Chondrocyte (in vitro differentiated cells): ENCODE measurements around the gene TOM1L2. TPM values are rescaled to one million over a fixed set of nuclear protein-coding genes. Genes with fewer than 3 reads are reported as not detected.
A peak's percentile ranks its signal among the peaks of the same experiment; 100 is the strongest.

ENCODE experiments used
- DNase-seq: peaks from one replicate; pipeline ENCODE4 v3.0.0; 2021; ENCODE audit warnings: mixed read lengths, low spot score
- H3K27ac Mint-ChIP-seq: one replicate; pipeline ENCODE4 v1.8.0; 2021; ENCODE audit warnings: mild to moderate bottlenecking, moderate library complexity, mixed read lengths; ENCODE audit not compliant: unreplicated experiment
- H3K27me3 Mint-ChIP-seq: 2 replicates; pipeline ENCODE4 v1.8.0; 2021; ENCODE audit warnings: low read depth, mixed read lengths
- H3K36me3 Mint-ChIP-seq: 2 replicates; pipeline ENCODE4 v1.8.0; 2021; ENCODE audit warnings: low read depth, mixed read lengths
- H3K4me1 Mint-ChIP-seq: 2 replicates; pipeline ENCODE4 v1.8.0; 2021; ENCODE audit warnings: low read depth, mild to moderate bottlenecking, mixed read lengths
- H3K4me3 Mint-ChIP-seq: one replicate; pipeline ENCODE4 v1.8.0; 2021; ENCODE audit warnings: mild to moderate bottlenecking, moderate library complexity, mixed read lengths; ENCODE audit not compliant: unreplicated experiment
- H3K9me3 Mint-ChIP-seq: 2 replicates; pipeline ENCODE4 v1.8.0; 2021; ENCODE audit warnings: low read depth, mixed read lengths
- CTCF ChIP-seq: fragments of 200-600 bp; sonication (generic); IDR thresholded peaks from 2 replicates; pipeline ENCODE4 v1.5.0; 2021; ENCODE audit warnings: antibody characterized with exemption, mild to moderate bottlenecking, moderate library complexity
- total RNA-seq: library from RNA; stranded (reverse); gene quantifications from 3 replicates; pipeline ENCODE4 v1.2.1, GENCODE V29; 2021

TOM1L2 gene
- total RNA-seq, 1 donor from 2014 or later: 56.1 TPM

DNA sequence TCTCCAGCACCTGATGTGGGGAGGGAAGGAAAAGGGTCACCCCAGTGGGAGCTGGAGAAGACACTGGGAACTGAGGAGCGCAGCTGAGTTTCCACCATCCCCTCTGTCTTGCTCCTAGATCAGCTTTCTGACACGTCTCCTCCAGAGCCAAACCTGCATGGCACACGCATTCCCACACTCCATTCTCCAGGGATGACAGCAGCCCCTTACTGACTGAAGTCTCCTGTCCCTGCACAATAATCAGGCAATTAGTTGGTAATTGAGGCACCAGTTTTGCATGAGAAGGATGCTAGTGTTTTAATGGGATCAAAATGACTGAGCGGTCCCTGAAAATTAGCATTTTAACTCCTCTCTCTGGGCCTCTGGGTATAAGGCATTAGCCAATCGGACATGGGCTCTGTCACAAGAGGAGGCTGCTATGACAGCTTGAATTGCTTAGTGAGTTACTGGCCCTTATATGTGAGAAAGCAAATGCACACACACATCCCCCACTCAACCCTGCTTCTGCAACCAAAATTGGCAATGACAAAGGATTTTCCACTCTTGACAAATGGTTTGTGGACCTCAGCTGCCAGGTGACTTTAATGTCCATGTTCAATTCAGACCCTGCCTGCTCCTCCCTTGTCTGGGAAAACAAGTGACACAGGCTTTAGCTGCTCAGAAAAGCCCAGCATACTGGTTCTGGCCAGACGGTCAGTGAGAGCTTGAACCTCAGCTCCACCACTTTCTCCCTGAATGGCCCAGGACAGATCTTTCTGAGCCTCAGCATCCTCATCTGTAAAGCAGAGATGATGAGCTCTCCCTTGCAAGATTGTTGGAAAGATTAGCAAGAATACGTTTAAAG, 78.2 kb downstream of the TOM1L2 start:
- H3K9me3 Mint-ChIP-seq: no peaks in the 10 kb centered on the region
- H3K27me3 Mint-ChIP-seq: no peaks in the 10 kb centered on the region
- peaks cover 37% of the 10 kb centered on the region for H3K36me3 Mint-ChIP-seq
- no peak for TF ChIP-seq CTCF
- peak; percentile 13 for DNase-seq
- H3K4me1 Mint-ChIP-seq: peaks cover 3% of the 10 kb centered on the region
- H3K27ac Mint-ChIP-seq: no peak overlapping the region
- no peak overlapping the region for H3K4me3 Mint-ChIP-seq

DNA sequence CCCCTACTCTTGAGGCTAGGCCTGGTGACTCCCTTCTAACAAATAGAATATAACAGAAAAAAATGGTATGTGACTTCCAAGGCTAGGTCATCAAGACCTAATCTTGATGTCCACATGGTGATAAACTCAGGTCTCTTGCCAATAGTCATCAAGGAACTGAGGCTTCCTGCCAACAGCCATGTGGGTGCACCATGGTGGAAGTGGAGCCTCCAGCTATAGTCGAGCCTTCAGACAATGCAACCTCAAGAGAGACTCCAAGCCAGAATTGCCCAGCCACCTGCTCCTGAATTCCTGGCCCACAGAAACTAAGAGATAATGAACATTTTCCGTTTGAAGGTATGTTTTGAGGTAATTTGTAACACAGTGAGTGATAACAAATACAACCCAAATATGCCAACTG, 79.5 kb downstream of the TOM1L2 start:
- no peak for DNase-seq
- Mint-ChIP-seq H3K4me1 (peaks cover 3% of the 10 kb centered on the region), H3K27ac (no peak overlapping the region), H3K36me3 (peaks cover 29% of the 10 kb centered on the region), H3K27me3 (no peaks in the 10 kb centered on the region), H3K4me3 (no peak overlapping the region), H3K9me3 (no peaks in the 10 kb centered on the region)
- no peak for TF ChIP-seq CTCF

- Mint-ChIP-seq H3K9me3 (no peaks in the 10 kb centered on the region), H3K4me3 (no peak overlapping the region), H3K36me3 (peaks cover 25% of the 10 kb centered on the region), H3K27me3 (no peaks in the 10 kb centered on the region), H3K4me1 (no peaks in the 10 kb centered on the region), H3K27ac (no peak overlapping the region)
- TF ChIP-seq CTCF: no peak
- no peak for DNase-seq
Observed at GRCh38 chr17:17892009-17892408, 80.2 kb downstream of the TOM1L2 start.

- Mint-ChIP-seq H3K4me1 (no peaks in the 10 kb centered on the region), H3K27me3 (no peaks in the 10 kb centered on the region)
- DNase-seq: no peak
Observed at GRCh38 chr17:17890773-17891759, 81.1 kb downstream of the TOM1L2 start.

More at GRCh38 chr17:17890773-17891759, 81.1 kb downstream of the TOM1L2 start:
- peak; percentile 86 for TF ChIP-seq CTCF
- Mint-ChIP-seq H3K27ac (no peak overlapping the region), H3K36me3 (peaks cover 23% of the 10 kb centered on the region), H3K9me3 (no peaks in the 10 kb centered on the region), H3K4me3 (no peak overlapping the region)
